DMS153 treated with DMSO at 0.1 percent for 48 hours (cell line): ENCODE data around the gene SLC39A7.

Experiments
- DNase-seq: peaks from one replicate; lab custom pipeline; 2025; ENCODE audit not compliant: unreplicated experiment; lab: John Stamatoyannopoulos, UW

SLC39A7 gene, protein sequence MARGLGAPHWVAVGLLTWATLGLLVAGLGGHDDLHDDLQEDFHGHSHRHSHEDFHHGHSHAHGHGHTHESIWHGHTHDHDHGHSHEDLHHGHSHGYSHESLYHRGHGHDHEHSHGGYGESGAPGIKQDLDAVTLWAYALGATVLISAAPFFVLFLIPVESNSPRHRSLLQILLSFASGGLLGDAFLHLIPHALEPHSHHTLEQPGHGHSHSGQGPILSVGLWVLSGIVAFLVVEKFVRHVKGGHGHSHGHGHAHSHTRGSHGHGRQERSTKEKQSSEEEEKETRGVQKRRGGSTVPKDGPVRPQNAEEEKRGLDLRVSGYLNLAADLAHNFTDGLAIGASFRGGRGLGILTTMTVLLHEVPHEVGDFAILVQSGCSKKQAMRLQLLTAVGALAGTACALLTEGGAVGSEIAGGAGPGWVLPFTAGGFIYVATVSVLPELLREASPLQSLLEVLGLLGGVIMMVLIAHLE

DNA sequence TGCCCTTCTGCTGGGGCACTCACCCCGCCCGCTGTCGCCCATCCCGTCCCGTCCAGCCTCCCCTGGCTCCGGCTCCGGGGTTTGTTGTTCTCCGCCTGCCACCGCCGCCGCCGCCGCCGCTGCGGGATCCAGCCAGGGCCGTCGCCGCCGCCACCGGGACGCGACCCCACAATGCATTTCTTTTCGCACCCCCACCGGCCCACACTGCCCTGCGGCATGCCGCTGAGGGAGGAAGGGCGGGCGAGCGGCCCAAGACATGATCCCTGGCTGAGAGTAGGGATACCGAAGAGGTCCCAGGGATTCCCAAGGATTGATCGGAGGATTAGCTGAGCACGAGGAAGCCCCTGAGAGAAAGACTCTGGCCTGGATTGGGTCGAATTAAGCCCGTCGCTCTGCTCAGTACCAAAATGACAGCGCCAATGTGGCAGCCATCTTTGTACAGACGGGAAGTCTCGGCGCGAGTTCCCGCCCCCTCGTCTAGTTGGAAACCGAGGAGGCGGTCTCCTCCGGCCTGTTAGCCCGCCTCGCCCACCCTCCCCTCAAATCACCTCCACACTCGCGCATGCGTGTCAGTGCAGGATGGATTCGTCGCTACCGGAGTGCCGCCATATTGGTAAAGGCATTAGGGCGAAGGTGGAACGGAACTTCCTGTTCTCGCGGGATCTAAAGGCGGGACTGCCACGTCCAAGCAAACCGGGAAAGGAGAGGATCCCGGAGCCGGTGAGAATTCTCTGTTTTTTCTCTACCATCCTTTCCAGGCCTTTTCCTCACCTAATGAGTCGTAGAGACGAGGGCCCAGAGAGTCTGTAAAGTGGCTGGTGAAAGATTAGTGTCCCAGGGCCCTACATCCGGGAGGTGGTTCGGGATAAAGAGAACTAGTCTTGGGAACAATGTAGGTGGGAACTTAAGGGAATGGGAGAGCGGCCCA is at the start of gene SLC39A7, which contains the start of gene RXRB:
SLC39A7 (plus strand) TSS at position 649 of the 928 bp plus-strand sequence. CDS start 379 bp downstream, outside the sequence.
RXRB (minus strand) TSS at position 447 of the 928 bp plus-strand sequence; CDS start at position 258, 189 bp downstream.
- DNase-seq, result peak; percentile 97

DNA sequence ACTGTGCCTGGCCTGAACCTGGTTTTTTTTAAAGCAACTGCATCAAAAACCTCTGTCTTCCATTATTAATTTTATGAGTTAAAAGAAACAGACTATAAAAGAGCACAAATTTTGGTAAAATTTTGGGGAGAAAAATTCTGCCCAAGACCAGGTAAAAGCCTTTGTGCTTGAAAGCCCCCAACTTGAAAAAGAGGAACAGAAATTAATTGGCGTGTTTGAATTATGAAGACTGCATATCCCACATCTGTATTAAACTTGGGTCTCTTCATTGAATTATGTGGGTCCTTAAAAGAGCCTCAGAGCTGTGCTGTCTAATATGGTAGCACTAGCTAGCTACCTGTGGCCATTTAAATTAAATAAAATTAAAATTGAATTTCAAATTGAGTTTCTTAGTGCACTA is 49.6 kb upstream of the SLC39A7 start:
- DNase-seq, result no peak

- DNase-seq, result no peak
Measured at GRCh38 chr6:33154349-33154748, 46.3 kb upstream of the SLC39A7 start.

- DNase-seq, result no peak
Measured at GRCh38 chr6:33156561-33156960, 44.1 kb upstream of the SLC39A7 start.

DNA sequence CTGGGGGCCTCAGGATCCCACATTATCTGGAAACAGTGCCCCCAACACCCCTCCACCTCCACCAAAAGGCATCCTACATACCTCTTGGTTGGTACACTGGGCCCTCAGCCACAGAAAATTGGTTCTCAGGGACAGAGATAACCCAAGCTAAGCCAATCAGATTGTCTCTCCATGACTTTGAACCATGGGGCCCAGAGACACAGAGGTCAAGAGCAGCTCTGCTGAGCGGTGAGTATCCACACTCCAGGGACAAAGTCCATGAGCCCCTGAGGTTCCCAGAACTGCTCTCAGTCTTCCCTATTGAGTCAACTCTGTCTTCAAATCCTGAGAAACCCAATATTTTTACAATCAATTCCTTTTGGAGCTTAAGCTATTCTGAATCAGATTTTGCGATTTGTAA is 43.7 kb upstream of the SLC39A7 start:
- DNase-seq, result no peak

DNA sequence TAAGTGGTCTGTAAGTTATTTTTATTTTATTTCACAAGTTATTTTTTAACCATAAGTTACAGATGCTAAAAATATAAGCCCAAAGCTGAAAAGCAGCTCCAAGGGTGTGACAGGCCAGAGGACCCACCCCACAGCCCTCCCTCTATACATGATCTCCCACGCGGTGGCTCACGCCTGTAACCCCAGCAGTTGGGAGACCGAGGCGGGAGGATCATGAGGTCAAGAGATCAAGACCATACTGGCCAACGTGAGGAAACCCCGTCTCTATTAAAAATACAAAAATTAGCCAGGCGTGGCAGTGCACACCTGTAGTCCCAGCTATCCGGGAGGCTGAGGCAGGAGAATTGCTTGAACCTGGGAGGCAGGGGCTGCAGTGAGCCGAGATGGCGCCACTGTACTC is 40.6 kb upstream of the SLC39A7 start:
- no peak for DNase-seq

DNA sequence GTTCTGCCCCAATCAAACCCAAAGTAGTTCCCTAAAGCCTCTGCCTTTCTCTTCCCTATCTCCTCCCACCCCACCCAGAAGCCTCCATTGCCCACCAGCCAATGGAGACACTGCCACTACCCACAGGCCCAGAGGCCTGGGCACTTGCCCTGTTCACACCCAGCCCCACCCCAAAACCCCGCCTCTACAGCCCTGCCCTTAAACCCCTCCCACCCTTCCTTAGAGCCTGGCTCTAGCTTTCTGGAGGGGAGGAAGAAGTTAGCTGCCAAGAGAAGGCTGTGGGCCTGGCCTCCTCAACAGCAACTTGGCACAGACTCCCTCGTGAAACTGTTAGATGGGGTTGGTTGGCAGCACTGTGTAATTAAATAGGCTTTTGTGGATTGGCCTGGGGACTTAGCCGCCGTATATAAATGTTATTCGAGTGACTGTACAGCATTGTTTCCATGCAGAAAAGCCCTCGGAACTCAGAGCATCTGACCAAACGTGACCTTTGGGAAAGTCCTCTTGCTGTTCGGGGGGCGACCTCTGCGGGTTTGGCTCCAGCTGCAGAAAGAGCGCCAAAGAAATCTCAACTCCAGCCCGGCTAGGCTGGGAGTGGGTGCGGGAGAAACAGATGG is 39.8 kb upstream of the SLC39A7 start:
- DNase-seq, result no peak

DNA sequence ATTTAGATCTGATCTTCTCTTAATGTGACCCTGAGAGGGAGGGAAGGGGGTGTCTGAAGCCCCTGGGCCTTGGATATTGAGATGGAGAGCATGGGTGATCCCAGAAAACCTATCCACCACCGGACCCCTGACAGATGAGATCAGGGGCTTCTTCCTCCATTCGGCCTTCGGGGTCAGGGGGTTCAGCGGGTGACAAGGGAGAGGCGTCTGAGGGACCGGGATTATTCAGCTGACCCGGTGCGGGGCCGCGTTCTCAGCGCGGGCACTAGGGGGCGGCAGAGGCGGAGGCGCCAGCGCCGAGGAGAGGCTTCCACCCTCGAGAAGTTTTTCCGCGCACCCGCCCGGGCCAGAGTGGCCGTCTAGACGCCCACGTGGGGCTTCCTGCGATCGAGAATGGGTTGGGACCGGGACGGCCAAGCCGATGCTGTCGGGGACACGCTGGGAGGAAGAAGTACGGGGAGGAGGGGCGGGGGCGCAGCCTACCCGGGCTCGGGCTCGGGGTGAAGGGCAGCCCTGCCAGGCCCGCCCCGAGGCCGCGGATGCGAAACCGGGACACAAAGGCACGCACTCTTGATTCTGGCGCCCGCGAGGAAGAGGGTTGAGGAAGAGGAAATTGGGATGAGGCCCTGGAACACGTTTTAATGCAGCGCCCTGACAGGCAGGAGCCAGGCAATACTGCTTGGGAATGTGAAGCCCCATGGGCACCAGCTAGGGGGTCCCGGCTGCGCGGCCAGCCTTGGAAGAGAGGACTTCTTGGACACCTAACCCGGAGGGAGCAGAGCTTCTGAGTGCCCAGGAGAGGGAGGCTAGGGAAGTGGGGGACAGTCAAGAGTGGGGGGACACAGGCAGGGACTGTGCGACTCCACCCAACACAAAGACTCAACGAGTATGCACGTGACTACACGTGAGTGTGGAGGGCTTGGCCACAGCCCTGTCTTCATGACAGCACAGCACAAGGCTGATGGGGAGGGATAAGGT is 39.0 kb upstream of the SLC39A7 start:
- DNase-seq, result peak; percentile 29

DNA sequence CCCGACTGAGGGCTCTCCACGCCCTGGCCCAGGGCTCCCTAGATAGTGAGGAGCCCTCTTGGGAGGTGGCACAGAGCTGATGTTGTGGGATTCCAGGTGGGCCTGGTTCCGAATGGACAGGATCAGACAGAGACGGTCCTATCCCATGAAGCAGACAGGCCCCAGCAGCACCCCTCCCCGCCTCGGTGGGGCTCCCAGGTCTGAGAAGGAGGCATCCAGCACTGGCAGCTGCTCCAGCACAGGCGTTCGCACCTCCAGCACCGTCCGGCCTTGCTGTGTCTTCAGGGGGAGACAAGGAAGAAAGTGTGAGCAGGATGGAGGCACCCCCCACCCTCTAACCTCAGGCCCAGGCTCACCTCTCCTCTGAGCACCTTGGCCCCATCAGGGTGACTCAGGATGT is 37.1 kb upstream of the SLC39A7 start:
- no peak for DNase-seq

DNA sequence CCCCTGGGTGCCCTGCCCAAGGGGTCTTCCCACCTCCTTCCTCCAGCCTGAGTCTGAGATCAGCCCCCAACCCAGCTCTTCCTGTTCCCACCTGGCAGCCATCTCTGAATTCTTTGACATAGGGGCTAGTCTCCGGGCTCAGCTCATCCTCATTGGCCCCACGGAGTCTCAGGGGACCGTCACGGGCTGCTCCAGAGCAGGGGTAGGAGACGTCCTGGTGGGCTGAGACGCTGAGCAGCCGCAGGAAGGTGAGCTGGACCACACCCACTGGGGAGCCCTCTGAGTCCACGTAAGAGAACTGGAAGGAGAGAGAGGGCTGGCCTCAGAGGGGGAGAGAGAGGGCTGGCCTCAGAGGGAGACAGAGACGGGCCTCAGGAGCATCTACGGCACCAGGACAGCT is 36.5 kb upstream of the SLC39A7 start:
- no peak for DNase-seq

DNA sequence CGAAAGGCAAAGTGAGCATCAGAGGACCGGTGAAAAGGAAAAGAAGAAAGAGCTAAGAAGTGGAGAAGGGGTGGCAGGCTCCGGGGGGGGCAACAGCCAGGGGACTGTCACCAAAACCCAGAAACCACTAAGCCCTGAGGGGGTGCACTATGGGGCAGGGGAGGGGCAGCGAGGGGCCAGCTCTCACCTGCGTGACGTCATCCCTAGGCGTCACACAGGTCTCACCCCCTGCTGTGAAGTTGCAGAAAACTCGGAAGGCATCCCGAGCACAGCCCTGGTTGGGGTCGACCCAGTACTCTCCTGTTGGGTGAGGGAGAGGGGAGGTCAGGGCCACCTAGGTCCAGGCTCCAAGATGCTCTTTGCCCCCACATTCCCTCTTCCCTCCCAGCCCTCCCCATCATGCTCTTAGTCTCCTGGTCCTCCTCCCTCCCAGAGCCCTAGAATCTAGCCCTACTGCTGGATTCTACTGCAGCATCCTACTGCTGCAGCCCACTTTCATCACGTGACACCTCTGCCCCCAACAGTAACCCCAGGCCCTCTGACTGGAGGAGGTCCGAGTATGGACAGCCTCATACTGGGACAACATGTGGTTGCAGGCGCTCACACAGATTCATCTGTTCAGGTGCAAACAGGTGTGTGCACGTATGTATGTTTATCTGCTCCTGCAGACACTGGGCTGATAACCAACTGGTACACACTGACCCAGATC is 35.8 kb upstream of the SLC39A7 start:
- no peak for DNase-seq

GRCh38 chr6:33165581-33166258 is 34.9 kb upstream of the SLC39A7 start:
- no peak for DNase-seq

- no peak for DNase-seq
Measured at GRCh38 chr6:33166363-33166762, 34.3 kb upstream of the SLC39A7 start.

DNA sequence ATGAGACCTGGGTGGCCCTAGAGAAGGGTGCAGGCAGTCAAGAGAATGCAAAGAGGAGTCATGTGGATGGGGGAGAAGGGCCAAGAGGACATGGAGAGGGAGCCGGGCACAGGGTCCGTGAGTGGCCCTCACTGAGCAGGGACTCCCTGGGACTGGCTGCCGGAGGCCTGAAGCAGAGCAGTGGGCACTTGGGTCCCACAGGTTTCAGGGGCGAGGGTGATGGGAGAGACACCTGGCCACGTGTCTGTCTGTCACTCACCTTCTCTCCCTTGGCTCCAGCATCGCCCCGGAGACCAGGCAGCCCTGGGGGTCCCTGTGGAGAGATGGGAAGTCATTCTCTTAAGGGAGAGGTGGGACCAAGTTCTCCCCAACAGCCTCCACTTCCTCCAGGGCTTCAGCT is 33.9 kb upstream of the SLC39A7 start:
- DNase-seq, result no peak

DNA sequence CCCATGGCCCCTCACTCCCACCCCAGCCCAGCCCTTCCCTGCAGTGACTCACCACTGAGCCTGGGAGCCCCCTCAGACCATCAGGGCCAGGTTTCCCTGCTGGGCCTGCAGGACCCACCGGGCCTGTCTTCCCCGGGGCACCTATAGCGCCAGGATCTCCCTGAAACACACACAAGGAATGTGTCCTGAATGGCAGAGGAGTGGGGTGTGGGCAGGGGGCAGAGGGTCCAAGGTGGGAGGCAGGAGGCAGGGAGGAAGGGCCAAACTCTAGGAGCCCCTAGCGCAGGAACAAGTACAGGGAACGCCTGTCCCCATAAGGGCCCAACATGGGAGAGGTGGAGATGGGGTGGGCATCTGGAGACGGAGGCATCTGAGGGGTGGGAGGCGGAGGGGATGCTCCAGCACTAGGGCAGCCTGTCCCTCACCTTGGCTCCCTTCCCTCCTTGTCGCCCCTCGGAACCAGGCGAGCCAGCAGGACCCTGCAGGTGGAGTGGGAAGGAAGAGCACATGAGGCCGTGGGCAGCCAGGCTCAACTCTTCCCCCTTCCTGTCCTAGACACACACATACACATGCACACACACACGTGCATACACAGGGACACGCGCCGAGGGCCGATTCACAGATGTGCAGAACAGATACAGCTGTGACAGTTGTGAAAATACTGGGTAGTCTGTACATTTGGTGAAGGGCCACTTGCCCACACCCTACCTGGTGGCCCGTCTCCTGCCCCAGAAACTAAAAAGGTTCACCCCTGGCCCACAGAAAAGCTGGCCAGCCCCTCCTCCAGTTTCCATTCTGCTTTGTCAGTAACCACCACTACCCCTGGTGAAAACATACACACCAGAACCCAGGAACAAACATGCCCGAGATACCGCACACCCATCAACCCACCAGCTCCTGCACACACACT is 33.0 kb upstream of the SLC39A7 start:
- no peak for DNase-seq

DNA sequence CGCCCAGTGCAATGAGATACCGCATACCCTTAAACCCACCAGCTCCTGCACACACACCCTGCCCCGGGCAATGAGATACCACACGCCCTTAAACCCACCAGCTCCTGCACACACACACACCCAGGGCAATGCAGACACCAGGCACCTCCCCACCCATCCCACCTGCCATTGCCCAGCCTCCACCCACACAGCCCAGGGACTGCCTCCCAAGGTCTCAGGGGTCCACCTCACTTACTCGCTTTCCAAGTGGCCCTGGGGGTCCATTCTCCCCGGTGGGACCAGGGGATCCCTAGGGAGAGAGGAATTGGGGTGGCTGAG is 32.4 kb upstream of the SLC39A7 start:
- no peak for DNase-seq

- DNase-seq, result no peak
Measured at GRCh38 chr6:33168639-33169038, 32.0 kb upstream of the SLC39A7 start.
